ENCODE measurements around the gene TAS2R1.

TAS2R1 gene, protein sequence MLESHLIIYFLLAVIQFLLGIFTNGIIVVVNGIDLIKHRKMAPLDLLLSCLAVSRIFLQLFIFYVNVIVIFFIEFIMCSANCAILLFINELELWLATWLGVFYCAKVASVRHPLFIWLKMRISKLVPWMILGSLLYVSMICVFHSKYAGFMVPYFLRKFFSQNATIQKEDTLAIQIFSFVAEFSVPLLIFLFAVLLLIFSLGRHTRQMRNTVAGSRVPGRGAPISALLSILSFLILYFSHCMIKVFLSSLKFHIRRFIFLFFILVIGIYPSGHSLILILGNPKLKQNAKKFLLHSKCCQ

DNA sequence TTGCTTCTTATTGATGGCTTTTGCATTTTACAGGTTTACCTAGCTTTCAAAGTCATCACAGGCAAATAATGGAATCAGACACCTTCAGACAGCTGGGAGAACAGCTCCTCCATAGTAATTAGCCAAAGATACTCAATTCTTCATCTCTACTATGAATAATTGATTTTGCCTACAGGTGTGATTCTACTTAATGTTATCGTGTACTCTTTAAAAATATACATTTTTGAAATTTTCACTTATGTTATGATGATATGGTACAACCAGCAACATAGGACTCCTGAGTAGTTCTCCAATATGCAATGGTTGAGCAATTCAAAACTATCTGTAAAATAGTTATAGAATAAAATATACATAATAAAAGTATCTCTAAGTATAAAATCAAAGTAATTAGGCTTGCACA is at the start of gene TAS2R1:
Gene TAS2R1 (minus strand): TSS at position 101 of the 400 bp plus-strand sequence. CDS start 319 bp downstream, outside the sequence.
- FAIRE-seq: no peak

DNA sequence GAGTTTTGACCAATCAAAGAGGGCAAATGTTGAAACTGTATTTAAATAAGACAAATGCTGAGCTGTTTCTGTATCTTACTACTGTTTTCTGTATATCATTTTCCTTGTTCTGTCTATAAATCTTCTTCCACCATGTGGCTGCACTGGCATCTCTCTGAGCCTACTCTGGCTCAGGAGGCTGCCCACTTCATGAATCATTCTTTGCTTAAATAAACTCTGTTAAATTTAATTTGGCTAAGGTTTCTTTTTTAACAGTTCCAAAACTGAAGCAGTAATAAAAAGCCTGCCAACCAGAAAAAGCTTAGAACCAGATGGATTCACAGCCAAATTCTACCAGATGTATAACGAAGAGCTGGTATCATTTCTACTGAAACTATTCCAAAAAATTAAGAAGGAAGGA is 40.2 kb upstream of the TAS2R1 start:
- FAIRE-seq: no peak

DNA sequence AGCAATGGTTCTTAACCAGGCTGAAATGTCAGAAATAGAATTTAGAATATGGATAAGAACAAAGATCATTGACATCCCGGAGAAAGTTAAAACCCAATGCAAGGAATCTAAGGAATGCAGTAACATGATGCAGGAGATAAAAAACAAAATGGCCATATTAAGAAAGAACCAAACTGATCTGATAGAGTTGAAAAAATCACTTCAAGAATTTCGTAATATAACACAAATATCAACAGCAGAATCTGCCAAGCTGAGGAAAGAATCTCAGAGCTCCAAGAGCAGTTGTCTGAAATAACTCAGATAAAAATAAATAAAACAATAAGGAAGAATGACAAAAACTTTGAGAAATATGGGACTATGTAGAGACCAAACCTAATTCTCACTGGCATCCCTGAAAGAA is 37.8 kb upstream of the TAS2R1 start:
- no peak for FAIRE-seq

DNA sequence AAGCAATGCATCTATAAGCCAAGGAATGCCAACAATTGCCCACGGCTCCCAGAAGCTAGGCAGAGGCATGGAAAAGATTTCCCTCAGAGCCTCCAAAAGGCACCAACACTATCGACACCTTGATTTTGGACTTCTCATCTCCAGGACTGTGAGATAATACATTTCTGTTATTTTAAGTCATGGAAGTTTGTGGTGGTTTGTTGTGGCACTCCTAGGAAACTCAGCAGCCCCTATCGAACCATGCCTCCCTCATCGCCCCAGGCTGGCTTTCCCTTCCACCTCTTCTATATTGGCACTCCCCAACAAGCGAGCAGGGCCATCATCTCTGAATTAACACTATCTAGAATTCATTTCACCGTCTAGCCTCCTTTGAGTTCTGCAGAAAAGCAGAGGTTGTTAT is 33.7 kb upstream of the TAS2R1 start:
- FAIRE-seq: no peak

DNA sequence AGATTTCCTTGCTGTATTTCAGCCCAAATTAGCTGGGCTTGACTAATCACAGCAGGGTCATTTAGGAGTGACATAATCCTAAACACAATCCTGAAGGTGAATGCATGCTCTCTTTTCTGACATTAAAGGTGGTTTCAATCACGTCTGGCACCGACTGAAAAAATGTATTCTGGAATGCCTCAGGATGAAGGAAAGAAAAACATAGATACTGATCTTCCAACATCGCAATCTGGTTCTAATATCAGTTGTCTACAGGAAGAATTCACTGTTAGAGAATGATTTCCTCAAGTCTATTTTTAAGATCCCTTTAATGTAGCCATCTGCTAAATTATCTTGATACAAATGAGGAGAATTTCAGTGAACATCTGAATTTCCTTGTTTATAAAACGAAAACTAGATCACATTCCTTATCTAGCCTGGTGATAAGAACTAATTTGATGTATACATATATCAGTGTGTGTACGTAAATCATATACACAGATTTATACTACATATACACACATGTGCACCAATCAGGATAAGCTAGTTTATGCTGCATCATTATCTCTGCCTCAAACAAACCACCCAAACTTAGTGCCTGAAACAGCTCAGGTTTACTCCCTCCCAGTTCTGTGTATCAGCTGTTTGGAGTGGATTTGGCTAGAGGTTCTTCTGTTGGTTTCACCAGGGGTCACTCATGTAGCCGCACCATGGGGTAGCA is 31.3 kb upstream of the TAS2R1 start:
- FAIRE-seq: no peak

DNA sequence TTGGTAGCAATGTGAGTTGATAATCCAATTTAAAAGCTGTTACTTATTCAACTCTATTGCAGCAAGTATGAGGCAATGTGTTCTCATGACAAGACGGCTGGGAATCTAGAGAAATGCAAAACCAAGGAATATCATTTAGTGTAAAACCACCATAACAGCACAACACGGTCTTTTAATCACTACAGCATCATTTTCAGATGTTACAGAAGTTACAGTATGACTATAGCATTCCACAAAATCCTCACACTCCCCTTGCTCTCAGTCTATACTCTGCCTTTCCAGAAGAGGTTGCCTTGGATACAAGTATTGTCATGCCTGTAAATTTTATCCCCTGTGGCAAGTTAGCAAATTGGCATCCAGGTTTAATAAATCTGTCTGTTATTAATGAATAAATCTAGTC is 28.6 kb upstream of the TAS2R1 start:
- FAIRE-seq: no peak

DNA sequence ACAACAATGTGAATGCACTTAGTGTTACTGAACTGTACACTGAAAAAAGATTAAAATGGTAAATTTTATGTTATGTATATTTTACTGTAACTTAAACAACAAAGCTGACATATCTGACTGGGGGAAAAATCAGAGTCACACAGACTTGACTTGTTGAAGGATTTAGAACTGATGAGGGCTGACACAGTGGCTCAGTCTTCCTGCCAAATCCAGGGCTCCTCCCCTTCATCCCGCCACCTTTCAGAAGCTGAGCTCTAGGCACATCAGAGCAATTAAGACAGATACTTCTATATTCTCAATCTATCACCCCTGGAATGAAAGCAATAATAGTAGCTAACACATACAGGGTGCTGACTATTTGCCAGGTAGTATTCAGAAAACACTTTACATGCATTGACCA is 27.7 kb upstream of the TAS2R1 start:
- FAIRE-seq: no peak

DNA sequence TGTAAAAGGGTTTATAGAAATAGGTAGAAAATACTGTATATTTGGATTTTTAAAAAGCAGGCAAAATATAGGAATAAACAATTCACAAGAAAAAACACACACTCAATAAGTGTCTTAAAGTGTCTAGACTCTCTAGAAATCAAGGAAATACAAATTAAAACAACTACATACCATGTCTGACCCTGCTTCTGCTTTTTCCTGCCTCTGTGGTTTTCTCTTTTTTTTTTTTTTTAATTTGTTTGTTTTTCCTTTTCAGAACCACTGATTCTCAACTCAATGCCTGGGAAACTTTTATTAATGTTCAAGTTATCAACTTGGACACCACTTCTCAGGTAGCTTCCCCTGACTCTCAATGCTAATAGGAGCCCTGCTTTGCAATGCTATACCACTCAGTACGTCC is 25.5 kb upstream of the TAS2R1 start:
- no peak for FAIRE-seq

DNA sequence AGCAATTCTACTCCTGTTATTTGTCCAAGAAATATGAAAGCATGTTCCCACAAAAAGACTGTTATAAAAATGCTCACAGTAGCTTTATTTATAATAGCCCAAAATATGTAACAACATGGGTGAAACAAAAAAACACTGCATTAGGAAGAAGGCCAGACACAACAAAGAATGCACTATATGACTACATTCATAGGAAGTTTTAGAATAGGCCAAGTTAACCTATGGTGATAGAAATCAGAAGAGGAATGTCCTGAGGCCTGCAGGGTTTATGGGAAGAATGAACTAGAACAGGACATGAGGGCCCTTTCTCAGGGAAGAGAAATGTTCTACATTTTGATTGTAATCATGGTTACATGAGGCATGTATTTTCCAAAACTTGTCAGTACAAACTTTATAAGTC is 24.7 kb upstream of the TAS2R1 start:
- FAIRE-seq: no peak

DNA sequence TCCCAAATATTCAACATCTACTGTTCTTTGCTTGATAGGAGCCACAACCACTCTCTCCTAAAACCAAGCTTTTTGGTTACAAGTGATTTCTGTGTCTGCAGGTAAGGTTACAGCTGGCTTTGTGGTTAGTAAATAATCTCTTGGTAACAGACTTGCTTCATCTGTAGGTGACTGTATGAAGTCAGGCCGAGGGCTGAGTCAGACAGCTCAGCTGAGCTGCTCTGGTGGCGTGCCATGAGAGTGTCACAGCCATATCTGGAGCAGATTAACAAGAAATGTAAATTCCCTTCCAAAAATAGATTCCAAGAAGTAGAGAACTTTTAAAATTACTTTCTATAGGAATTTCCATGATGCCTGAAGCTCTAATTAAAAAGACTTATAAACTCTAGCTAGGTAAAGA is 23.7 kb upstream of the TAS2R1 start:
- FAIRE-seq: peak; percentile 24

DNA sequence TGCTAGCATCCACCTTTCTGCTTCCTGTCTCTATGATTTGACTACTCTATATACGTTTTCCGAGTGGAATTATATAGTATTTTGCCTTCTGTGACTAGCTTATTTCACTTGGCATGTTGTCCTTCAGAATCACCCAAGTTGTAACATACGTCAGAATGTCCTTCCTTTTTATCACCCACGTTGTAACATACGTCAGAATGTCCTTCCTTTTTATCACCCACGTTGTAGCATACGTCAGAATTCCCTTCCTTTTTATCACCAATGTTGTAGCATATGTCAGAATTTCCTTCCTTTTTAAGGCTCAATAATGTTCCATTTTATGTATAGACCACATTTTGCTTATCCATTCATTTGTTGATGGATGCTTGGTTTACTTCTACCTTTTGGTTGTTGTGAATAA is 22.9 kb upstream of the TAS2R1 start:
- FAIRE-seq: no peak

DNA sequence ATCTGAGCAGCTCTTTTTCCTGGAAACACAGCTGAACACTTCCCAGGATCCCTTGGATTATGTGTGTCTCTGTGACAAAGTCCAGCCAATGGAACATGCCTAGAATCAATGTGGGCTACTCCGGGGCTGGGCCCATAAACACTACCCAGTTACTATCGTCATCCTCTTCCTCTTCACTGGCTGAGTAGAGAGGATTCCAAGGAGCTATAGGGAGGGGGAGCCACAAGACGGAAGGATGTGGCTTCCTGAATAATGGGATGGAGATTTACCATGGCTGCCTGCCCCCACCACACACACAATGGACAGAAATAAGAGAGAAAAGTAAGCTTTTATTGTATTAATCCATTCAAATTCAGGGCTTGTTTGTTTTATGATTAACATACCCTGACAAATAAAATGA is 22.1 kb upstream of the TAS2R1 start:
- no peak for FAIRE-seq

DNA sequence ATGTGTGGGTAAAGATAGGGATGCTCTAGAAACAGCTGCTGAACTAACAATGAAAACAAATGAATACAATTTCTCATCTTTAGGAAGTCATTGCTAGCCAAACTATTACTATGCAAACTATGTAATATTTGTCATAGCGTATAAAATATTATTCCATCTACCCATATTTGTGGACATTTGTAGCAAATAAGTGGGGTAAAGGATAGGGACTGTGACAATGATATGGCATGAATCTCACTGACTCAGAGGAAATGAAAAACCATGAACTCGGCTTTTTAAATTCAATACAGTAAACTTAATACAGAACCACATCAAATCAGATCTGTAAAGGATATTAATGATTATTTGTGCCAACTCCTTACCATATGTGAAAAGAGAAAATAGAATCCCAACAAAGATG is 16.7 kb upstream of the TAS2R1 start:
- FAIRE-seq: no peak

DNA sequence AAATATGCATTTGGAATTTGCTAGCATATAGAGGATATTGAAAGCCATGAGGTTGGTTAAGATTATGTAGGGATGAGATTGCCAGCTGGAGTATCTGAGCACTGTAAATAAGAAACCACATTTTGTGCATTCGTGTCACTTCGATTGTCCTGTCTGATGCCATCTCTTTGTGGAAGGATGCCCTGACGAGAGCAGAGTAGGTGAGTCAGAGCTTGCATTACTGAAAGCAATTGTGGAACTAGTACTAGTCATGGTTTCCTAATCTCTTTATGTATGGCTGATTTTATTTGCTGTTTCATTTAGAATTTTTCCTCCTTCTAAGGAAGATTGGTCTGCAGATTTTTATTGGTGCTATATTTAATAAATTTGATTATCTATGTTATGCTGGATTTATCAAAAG is 14.5 kb upstream of the TAS2R1 start:
- no peak for FAIRE-seq

DNA sequence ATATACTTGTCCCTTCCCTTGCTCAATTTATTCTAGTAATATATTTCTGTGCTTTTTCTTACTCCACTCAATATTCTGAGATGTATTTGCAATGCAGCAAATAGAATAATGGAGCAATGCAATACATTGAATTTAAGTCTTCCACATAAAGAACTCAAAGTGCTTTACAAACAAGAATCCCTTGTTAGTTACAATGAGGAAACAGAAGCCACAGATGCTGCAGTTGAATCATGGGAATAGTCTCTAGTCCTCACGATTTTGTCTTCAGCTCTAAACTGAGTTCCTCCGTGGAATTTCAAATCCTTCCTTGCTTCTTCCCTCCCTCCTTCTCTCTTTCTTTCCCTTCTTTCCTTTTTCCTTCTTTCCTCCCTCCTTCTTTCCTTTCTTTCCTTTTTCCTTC is 12.5 kb upstream of the TAS2R1 start:
- no peak for FAIRE-seq

DNA sequence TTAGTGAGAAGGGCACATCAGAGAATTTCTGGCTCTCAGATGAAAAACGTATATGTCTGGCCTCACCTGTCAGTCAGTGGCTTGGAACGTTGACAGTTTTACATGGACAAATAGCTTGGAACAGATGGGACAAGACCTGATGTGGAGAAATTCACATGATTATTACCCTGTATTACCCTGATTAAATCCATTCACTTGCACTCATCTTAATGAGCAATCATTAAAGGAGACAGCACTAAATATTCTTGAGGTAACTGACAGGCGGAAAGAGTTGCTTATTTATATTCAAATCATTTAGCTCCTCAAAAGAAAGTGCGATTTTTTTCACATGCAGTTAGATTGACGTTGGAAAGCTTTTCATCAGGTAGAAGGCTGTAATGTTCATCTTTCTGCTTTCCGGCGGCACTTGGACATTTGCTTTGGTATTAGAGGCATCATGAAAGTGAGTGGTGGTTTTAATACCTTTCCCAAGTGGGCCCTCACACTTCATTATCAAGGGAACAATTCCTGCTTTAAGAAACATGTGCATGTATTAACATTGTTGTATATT is 11.7 kb upstream of the TAS2R1 start:
- no peak for FAIRE-seq

DNA sequence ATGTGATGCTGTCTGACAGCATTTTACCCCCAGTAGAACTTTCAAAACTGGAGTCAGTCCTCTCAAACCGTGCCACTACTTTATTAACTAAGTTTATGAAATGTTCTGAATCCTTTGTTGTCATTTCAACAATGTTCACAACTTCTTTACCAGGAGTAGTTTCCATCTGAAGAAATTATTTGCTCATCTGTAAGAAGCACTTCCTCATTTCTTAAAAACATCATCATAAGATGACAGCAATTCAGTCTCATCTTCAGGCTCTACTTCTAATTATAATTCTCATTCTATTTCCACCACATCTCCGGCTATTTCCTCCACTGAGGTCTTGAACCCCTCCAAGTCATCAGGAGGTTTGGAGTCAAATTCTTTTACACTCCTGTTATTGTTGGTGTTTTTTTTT is 2.3 kb upstream of the TAS2R1 start:
- no peak for FAIRE-seq

DNA sequence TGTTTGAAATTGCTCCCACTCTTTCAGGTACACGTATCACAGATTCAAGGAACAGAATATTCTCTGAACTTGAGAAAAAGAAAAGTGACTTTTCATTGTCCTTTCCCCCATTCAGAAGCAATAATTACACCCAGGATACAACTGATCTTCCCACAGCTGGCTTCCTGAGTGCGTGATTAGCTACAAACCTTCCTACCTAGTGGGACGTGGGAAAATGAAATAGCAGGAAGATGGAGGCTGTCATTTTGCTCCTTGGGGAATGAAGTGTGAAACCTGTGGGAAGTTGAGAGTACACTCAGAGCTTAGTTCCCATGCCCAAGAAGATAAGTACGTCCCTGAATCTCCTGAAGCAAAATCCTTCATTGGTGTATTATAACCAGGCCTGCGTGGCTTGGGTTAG is 2.6 kb downstream of the TAS2R1 start:
- no peak for FAIRE-seq

DNA sequence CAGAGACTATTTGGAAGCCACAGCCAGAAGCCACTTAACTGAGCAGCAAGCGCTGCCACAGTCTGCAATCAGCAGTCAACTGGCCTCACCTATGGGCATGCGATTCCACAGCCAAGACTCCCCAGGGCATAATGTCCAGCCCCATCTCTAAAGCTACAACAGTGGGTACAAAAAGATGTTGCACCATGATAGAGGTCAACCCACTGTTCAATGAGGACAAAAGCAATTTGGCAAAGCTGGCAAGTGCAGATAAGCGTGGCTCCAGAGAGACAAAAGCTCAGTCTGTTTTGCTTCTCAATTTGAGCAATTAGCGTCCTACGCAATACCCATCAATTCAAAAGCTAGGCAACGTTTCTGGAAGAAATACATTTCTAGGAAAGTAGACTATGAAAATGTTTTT is 3.2 kb downstream of the TAS2R1 start:
- FAIRE-seq: no peak

DNA sequence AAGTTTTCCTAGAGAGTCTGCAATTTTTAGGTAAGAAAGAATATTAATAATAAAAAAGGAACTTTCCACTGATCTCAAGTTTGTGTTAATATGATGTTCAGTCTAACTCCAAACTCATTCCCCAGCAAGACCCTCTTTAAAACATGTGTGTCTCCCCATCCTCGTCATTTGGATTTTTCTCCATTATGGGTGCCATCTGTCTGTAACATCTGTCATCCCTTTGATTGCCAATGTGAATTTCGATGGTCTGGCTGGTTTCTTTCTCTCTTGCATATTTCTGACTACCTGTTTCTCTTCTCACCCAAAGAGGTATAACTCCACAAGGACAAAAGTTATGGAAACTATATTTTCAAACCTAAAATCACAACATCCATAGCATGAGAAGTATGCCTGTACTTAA is 4.4 kb downstream of the TAS2R1 start:
- FAIRE-seq: no peak

DNA sequence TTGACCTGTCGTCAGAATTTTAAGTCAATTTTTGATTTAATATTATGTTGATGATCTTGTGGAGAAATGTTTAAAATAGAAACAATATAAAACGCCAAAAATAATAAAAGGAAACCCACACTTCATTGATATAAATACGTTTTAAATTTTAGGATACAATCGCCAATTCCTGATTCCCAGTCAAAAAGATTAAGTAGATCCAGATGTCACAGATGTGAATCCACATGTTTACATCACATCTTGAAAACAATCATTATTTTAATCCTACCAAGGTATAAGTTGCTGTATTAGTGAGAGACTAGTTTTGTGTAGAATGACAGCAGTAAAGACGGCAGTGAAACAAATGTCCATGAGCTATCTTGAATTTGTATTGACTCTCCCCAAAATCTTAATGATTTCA is 4.9 kb downstream of the TAS2R1 start:
- FAIRE-seq: no peak

DNA sequence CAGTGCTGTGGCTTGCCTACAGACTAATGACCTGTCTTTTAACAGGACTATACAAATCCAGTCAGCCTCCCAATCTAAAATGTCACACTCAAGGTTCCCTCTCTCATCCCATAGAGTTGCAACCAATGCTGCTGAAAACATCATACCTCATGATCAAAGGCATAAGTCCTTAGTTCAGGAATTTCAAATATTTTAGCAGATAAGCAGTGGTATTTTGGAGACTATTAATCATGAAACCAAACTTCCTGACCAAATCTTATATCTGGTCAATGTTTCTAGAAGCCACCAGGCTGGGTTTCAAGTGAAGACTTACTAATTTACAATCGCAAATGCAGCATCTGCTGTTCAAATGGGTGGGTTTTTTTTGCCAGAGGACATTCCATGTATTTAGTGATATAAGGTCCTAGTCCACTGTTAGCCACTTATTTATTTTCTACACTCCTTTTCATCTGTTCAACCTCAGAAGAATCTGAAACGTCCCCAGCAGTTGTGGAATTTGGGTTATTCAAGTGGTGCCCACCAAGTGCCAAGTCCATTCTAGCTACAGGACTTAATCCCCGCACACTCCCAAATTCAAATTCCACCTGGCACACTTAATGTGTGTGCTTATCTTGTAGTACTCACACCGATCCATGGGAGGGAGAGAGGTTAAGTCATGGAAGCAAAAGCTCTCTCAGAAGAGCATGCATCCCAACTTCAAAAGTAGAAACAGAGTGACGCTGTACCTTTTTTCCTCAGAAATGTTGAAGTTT is 5.8 kb downstream of the TAS2R1 start:
- no peak for FAIRE-seq

DNA sequence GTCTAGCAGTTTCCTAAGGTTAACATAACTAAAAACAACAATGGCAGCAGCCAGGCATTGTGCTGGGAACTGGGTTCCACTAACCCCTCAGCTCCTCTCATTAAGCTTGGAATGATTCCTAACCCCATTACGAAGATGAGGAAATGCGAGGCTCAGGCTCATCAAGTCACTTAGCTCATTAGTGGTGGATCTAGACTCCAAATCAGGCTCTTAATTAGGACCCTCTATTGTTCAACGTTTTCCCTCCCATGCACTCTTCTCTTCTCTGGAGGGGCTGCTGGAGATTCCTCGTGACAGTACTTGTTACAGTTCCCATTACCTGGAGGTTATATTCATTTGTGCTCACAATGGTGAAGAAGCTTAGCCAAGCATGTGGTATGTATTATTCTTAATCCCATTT is 6.5 kb downstream of the TAS2R1 start:
- no peak for FAIRE-seq

DNA sequence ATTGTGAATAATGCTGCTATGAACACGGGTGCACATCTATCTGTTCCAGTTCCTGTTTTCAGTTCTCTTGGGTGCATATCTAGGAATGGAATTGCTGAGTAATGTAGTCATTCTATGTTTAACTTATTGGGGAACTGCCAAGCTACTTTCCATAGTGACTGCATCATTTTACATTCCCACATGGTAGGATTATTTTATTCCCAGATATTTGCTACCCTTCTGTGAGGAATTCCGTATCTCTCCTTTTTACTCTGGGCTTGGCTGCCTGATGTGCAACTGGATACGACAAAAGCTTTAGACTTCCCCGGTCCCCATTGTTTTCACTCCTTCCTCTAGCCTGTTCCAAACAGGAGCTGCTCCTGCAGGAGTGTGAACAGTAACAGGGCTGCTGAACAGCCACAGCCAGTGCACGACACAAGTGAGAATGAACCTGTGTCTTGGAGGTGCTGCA is 7.2 kb downstream of the TAS2R1 start:
- no peak for FAIRE-seq
